Midbrain (tissue), 1 donor: Measurements from ENCODE around the gene EFCAB8.
A peak's percentile ranks its signal among the peaks of the same experiment; 100 is the strongest.

Experiments
- DNase-seq: peaks from one replicate; lab custom pipeline; 2025; lab: John Stamatoyannopoulos, UW

EFCAB8 gene, protein sequence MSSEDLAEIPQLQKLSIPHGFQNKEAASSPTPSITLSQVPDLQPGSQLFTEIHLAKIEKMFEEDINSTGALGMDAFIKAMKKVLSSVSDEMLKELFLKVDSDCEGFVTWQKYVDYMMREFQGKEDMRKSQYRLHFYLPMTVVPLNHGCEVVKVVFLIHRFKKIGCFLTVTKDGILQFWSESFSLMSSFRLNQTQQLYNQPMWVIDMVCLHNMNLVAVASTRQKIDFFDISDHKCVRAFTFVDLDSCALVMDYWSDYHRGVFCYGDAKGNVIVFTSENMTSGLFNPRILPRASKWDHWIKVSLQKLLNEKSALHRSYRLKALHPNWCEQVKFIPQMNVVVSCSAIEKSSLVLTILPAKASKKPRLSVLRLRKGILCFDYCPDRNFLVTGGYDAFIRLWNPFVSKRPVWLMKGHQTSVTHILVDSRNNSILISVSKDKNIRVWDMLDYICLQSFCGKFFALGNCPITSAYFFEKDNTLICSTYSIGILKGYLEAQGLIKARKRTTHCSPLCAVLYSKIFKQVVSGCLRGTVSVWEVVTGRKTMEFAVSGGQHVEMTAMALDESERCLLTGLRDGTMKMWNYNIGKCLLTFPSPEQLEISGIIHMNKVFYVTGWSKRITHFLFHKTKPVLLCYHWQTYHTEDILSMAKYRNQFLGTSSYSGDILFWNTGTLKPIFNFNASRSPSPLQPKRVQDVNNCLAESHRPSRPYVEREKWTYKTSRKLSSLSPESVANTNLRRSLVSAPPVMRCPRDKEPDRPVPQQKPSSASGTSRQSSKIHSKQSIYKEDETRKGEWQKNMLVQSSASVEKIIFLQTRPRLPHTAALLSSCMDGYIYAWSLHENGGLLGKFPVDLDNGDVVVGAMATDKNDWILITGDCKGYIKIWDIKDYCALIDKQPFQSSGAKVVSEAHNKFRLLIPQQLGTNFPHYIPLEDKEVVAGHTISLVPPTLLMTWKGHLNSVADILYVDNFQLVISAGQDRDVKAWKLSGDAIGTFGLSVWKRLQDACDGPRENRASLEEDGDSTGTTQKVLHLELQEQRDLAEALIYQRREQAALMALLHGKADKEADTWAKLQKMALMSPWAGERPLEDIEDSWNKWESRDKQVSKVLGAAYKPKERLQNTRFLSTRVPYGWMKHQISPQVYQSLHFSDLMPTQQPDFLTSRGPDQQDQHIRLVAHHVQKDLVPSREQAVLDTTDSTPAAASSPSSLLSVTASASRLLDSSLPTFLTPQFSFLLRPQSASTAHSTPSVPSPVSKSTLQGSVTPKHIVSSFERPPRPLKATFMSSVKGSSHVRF

DNA sequence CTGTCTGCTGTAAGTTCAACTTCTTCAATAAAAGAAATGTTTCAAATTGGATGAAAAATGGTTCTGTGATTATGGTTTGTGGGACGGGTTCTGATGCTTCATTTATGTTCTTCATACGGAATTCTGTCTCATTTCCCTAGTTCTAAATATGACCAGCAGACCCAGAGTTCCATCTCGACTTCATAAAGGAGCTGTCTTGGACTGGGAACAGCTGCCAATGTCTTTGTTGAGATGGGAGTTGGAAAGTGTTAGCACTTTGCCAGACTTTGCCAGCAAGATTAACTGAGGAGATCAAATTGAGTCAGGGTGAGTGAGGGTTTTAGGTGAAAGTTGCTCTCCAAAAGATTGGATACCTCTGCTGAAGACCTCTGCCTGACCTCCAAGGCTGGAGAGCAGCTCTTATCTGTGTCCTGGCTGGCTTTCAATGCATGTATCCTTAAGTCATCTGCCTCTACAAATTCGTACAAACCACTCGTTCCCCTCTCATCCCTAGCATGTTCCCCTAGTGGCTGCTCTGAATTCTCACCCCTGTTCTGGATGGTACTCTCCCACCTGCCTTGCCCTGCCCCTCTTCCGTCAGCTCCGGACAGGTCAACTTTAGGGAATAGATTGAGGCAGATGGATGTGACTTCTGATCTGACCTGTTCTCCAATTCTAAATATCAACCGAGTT is at the start of gene EFCAB8:
TSS of gene EFCAB8 (plus strand) at position 223 of the 672 bp plus-strand sequence. CDS start 4,870 bp downstream, outside the sequence.
- no peak for DNase-seq

DNA sequence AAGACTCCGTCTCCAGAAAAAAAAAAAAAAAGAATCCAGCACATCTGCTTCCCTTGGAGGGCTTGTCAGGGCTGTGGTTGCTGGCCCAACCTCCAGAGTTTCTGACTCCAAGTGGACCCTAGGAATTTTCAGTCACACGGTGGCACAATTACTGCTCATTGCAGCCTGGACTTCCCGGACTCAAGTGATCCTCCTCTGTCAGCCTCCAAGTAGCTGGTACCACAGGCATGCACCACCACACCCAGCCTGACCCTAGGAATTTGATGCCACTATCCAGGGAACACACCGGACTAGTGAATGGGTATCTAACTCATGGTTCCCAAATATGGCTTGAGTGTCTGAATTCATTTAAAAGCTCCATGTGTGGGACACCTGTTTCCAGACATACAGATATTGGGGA is 48.8 kb upstream of the EFCAB8 start:
- no peak for DNase-seq

DNA sequence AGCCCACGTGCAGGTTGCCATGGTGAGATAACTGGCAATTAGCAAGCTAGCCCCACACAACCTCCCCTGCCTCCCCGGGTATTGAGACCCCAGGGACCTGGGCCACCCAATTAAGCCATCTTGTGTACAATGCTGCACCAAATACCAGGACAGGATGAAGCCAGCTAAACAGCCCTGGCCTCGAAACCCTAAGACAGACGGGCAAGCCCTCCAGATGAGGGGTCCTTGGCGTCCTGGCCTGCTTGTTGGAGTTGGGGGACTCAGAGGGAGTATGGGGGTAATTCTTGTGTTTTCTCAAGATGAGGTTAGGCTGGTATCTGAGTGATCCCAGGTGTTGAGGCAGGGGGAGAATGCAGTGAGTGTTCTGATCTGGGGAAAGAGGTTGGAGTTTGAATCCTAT is 47.8 kb upstream of the EFCAB8 start:
- no peak for DNase-seq

DNA sequence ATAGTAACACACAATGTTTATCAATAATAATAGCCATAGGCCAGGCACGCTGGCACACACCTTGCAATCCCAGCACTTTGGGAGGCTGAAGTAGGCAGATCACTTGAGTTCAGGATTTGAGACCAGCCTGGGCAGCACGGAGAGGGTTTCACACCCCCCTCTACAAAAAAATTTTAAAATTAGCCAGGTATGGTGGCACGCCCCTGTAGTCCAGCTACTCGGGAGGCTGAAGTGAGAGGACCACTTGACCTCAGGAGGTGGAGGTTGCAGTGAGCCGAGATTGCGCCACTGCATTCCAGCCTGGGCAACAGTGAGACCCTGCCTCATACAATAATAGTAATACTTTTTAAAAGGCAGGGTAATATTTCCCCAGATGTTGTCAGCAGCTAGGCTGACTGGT is 46.8 kb upstream of the EFCAB8 start:
- DNase-seq = no peak

DNA sequence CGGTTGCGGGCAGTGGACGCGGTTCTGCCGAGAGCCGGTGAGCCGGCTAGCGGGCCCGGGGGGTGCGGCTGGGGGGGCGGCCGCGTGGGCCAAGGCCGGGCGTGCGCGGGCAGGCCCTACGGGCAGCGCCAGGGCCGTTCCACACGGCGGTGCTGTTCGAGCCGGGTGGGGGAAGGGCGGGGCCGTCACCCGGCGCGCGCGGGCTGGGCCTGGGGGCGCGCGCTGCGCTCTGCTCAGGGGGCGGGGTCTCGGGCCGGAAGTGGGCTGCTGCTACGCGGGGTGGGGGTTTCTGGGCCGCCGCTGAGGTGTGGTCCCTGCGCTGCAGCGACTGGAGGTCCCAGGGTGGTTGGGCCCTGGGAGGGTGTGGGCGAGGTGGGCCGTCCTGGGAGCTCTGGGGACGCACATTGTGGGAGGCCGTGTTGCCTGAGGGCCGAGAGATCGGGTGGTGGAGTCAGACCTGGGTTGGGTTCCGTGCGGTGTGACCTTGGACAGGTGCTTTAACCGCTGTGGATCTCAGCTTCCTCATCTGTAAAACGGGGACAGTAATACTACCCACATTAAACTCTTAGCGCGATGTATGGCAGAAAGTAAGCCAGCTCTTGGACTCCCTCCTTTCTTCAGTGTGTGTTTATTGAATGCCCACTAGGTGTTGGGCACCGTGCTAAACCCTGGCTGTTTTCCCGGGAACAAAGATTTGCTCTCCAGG is 38.6 kb upstream of the EFCAB8 start:
- peak; percentile 85 for DNase-seq

DNA sequence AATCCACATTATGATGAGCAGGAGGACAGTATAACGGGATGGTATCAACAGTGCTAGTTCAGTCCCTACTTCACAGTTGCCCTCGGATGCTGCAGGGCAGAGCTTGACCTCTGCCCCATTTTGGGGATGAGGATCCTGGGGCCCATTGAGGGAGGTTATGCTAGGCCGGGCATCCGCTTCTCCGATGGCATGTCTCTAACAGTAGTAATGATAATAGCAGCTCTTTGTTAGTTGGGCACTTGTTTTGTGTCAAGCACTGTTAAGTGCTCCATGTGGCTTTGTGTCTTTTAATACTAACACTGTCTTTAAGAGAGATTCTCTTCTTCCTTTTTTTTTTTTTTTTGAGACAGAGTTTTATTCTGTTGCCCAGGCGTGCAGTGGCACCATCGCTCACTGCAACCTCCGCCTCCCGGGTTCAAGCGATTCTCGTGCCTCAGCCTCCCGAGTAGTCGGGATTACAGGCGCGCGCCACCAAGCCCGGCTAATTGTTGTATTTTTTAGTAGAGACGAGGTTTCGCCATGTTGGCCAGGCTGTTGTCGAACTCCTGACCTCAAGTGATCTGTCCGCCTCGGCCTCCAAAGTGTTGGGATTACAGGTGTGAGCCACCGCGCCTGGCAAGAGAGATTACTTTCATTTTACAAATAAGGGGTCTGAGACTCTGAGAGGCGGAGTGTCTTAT is 37.9 kb upstream of the EFCAB8 start:
- DNase-seq = no peak

DNA sequence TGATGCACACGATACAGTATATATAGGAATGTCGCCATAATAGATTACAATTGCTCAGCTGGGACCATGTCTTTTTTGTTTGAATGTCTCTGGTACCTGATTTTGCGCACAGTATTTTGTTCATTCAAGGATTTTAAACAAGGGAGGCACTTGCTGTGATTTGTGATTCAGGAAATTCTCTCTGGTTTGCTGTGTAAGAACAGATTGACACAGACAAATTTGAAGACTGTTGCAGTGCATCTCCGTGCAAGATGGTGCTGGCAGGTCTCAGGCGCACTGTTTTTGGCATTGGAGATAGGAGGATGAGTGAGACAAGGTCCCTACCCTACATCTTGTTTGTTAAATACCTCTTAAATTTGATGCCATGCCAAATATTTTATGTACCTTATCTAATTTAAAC is 36.5 kb upstream of the EFCAB8 start:
- no peak for DNase-seq

DNA sequence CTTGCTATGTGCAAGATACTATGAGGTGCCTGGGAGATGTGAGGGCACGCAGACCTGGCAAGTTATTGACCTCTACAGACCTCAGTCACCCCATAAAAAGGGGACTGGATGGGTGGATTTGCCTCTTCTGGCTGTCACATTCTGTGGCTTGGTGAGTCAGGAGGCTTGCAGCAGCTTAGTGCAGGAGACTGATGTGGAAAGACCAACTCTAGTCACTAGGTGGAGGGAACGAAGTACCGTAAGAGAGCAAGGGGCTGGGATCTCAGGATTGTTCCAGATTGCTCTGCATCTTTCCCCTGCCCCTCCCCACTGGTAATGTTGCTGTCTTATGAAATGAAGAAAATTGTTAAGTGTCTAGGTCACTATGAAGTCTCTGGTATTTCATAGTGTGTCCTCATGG is 35.6 kb upstream of the EFCAB8 start:
- no peak for DNase-seq

DNA sequence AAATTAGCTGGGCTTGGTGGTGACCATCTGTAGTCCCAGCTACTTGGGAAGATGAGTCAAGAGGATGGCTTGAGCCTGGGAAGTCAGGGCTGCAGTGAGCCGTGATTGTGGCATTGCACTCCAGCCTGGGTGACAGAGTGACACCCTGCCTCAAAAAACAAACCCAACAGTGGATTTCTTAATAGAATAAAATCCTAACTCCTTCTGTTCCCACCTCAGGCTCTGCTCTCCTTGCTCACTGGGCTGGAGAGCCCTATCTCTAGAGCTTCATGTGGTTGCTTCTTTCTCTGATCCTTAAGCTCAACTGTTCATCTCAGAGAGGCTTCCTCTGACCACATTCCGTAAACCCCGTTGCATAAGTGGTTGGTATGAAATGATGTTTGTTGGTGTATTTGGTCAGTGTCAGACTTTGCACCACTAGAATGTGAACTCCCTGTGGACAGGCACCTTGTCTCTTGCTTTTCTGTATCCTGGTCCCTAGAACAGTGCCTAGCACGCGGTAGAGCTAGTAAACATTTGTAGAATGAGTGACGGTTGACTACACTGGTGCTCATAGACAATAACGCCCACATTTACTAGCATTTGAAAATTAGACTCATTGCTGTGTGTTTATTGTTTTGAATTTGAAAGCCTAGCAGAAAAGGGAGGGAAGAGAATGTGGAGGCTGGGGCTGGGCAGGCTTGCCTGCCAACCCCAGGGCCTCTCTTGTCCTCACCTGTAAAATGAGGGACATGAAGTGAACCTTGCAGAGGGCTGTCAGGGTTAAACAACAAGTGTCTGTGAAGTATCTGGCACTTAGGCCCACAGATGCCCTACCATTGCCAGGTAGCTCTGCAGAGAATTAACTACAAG is 34.8 kb upstream of the EFCAB8 start:
- DNase-seq = no peak

DNA sequence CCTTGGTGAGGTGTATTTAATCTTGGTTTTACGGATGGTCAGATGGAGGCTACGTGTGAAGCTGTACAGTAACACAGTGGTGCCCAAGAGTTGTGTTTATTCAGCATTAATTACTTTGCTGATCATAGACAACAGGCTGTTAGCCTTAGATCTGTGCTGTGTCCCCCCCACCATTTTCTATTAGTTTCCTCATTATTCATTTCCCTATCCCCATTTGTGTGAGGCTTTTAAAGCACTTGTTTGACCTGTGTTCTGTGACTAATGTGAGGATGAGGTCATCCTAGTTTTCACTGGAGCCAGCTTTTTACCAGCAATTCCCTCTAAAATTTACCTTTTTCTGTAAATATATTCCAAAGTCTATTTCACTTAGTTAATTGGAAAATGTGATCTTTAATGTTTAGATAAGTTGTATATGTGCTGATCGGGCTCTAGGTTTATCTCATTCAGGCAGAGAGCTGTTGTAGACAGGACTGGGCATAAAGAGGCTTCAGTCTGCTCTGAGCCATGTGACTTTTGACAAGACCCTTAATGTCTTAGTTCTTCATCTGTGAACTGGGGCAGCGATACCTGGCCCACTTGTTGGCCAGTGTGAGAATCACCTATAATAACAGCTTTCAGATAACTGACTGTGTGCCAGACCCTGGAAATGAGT is 30.6 kb upstream of the EFCAB8 start:
- no peak for DNase-seq

DNA sequence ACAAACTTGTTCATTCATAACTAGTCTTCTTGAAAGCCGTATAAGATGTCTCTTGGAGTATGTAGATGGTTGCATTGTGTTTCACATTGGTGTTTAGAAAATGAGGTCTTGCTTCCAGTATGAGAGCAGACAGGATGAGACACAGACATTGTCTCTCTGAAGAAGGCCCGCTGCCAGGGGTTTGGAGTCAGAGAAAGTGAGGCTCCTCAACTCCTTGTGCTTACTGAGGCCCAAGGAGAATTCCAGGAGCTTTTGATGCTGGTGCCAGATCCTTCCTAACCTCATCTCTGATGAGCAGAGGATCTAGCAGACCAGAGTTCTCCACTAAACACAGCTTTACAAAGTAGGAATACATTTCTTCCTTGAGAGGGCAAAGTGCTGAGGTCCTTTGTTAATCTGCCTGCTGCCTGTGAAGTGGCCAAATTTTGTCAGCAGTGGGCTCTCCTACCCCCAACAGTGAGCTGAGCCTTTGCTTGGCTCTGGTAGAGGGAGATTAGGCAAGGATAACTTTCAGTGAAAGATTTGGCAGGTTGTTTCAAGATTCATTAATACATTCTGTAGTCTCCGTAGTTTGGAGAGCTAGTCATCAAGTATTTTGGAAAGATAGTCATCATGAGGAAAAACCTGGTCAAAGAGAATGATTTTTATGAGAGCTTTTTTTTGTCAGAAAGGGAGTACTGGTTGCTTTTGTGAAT is 29.3 kb upstream of the EFCAB8 start:
- DNase-seq = no peak

DNA sequence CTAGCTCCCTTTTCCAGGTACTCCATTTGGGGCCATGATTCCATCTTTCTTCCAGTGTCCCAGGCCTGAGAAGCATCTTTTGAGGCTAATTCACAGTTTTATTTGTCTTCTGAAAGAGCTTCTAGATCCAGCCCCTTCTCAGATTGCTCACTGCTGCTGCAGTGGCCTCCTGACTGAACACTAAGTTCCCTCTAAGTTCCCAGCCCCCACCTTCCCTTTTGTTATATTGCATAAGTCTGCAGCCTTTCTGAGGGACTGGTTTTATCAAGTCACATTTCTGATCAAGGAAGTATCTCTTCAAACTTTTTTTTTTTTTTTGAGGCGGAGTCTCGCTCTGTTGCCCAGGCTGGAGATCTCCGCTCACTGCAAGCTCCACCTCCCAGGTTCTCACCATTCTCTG is 28.3 kb upstream of the EFCAB8 start:
- peak; percentile 16 for DNase-seq

DNA sequence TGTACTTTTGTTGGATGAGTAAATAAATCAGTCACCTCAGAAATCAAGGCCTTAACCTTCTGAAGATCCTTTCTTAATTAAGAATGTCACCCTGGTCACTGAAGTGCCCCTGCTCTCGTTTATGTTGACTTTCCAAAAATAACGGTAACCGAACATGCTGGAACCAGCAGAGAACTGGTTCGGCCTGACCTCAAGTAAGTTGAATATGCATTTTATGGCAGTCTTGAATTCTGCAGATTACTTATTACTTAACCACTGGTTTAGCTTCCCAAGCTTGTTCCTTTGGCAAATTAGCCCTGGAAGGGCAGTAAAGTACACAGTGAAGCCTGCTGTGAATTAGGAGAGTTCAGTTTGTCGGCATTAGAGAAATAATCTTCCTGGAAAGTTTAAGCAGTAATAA is 26.7 kb upstream of the EFCAB8 start:
- DNase-seq = no peak

DNA sequence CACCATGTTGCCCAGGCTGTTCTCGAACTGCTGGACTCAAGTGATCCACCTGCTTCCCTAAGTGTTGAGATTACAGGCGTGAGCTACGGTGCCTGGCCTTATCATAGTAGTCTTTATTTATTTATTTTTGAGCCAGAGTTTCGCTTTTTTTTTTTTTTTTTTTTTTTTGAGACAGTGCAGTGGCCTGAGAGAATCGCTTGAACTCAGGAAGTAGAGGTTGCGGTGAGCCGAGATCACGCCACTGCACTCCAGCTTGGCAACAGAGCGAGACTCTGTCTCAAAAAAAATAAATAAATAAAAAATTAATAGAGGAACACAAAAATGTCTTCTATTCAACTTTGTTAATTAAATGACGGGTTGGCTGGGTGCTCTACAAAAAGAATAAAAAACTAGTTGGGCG is 26.1 kb upstream of the EFCAB8 start:
- DNase-seq = no peak

DNA sequence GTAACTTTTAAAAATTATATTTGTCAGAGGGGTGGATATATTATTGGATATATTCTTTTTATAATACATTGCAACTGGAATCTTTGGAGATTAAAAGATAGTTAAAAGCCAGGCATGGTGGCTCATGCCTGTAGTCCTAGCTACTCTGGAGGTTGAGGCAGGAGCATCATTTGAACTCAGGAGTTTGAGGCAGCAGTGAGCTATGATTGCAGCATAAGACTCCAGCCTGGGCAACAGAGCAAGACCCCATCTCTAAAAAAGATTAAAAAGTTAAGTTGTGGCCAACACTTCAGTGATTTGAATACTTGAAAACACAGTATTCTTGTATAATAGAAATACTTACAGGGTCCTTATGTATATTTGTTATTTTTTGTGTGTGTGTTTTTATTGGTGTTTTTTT is 23.8 kb upstream of the EFCAB8 start:
- no peak for DNase-seq

DNA sequence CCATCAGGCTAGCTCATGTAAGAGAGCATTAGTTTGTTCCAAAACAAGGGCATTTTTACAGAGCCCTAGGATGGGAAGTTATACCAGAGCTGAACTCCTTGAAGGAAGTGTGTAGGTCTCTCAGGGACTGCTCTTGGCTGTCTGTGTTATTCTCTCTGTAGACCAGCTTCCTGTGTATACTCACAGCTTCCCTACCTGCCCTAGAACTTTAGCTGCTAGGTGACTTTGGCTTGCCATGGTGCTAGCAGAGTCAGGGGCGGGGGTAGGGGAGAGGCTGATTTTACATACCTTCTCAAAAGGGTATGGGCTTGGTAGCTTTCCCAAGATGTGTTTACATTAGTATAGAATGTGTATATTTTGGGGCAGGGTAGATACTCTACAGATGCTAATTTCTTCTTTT is 21.6 kb upstream of the EFCAB8 start:
- DNase-seq = no peak

DNA sequence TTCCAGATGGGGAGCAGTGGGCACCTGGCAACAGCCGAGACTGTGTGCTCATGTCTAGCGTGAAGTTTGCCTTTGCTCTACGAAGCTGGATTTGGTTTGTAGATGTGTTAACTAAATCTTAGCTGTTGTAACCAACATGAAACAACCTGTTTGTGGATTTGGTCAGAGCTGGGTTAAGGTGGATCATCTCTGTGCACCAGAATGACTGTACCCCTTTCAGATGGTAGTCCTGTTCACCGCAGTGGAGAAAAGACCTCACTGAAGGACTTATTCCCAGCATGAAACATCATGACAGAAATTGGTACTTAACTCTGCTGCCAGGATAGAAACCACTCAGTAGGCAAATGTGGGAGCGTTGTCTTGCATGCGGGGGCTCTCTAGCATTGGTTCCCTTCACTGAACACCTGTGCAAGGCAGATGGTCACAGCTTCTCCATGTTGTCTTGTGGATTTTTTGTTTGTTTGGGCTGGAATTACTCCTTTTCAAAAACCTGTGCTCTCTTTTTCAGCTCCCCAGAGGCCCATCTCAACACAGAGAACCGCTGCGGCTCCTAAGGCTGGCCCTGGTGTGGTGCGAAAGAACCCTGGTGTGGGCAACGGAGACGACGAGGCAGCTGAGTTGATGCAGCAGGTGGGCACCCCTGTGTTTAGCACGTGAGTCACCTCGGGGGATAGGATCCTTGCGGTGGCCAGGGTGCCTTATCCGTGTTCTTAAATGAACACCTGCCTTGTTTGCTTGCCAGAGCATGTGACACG is 19.3 kb upstream of the EFCAB8 start:
- DNase-seq = no peak

DNA sequence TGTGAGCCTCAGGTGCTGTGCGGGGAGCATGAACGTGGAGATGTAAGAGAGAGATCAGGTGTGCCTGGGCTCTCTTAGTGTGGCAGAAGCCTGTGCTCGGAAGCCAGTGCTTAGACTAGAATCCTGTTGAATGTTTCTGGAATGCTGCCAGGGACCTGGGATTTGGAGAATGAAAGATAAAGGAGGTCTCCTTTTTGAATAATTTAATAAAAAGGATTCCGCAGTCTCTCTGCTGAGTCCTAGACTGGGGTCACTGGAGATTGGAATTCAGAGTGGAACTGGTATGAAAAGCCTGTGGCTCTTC is 18.8 kb upstream of the EFCAB8 start:
- no peak for DNase-seq
